SK-N-SH (cell line): ENCODE results near the gene ASS1.

Experiments used
- GATA2 ChIP-seq: sonication (generic); formaldehyde crosslinking; IDR thresholded peaks from 2 replicates; pipeline ENCODE4 v1.5.0; 2020; ENCODE audit warnings: mild to moderate bottlenecking, missing genetic modification reagents
- RAD21 ChIP-seq: IDR thresholded peaks from 2 replicates; pipeline ENCODE4 v1.6.1; 2012; ENCODE audit warnings: mild to moderate bottlenecking, low read length
- TF ChIP-seq, protein P1 (sequence below): fragments of 200-600 bp; sonication (generic); IDR thresholded peaks from 2 replicates; pipeline ENCODE4 v1.6.1; 2017; ENCODE audit warnings: antibody characterized with exemption, mild to moderate bottlenecking, moderate library complexity

DNA sequence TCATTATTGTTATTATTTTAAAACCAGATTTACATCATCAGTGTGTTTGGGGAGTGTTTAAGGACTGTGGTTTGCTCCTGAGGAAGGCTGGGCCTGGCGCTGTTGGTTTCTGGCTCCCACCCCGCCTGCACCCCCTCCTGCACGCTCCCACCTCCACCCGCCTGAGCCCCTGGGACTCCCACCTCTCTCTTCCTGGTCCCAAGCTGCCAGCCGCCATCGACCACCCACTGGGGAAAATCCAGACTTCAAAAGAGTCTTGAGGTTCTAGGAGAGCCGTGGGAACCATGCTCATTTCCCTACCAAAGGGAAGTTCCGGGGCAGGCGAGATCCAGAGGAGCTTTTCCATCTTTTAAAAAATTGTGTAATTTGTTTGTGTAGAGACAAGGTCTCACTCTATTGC is 99.6 kb downstream of the ASS1 start:
- TF ChIP-seq RAD21 (no peak), GATA2 (CRISPR knock-in tag) (no peak)
- TF ChIP-seq, protein P1, sequence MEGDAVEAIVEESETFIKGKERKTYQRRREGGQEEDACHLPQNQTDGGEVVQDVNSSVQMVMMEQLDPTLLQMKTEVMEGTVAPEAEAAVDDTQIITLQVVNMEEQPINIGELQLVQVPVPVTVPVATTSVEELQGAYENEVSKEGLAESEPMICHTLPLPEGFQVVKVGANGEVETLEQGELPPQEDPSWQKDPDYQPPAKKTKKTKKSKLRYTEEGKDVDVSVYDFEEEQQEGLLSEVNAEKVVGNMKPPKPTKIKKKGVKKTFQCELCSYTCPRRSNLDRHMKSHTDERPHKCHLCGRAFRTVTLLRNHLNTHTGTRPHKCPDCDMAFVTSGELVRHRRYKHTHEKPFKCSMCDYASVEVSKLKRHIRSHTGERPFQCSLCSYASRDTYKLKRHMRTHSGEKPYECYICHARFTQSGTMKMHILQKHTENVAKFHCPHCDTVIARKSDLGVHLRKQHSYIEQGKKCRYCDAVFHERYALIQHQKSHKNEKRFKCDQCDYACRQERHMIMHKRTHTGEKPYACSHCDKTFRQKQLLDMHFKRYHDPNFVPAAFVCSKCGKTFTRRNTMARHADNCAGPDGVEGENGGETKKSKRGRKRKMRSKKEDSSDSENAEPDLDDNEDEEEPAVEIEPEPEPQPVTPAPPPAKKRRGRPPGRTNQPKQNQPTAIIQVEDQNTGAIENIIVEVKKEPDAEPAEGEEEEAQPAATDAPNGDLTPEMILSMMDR: no peak
